Measurements from ENCODE around the gene CA4. TPM values are rescaled to one million over a fixed set of nuclear protein-coding genes. Genes with fewer than 3 reads are reported as not detected.

The CA4 gene
- total and polyA plus RNA-seq, 9 of the 15 experiments (the other 6 are each of a cell fraction or from before 2014, with no cell fraction given) = 0.13 TPM; not detected in 7

DNA sequence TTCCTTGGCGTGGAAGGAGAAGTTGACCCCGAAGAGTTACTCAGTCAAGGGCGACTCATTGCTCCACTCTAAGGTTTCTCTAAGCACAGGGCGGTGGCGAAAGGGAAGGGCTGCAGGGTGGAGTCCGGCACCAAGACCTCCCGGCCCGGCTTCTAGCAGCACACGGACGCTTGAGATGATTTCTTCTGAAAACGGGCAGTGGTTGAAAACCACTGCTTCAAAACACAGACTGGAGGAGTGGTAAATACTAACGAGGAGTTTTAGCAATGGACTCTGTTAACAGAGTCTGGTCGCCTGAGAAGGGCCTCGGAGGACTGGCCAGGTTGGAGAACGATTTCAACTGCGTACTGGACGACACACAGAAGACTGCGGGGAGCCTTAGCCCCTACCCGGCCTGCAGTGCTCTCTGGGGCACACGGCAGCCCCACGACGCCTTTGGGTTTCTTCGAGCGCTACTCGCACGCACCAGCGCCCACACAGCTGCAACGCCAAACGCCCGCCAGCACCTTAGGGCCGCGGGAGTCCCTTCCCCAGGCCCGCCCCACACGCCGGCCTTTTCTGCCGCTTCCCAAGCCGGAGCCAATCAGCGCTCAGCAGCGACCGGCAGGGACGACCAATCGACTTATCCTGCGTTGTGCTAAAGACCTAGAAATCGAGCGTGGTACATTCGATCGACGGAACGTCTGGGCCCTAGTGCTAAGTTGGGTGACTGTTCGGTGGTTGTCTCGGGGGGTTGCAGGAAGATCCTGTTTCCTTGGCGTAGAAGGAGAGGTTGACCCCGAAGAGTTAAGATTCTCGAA, 14.4 kb upstream of the CA4 start (continued):
- peak; percentile 56; the same call in 1 of the 2 replicates for TF ChIP-seq MTA3 (IDR thresholded peaks at IDR 0.05; ENCODE audit: borderline replicate concordance)
- TF ChIP-seq XRCC3 (IDR thresholded peaks at IDR 0.05) = no peak
- no peak for TF ChIP-seq RFX7 (CRISPR knock-in tag; IDR thresholded peaks at IDR 0.05)
- TF ChIP-seq KAT7 (CRISPR knock-in tag; IDR thresholded peaks at IDR 0.05; ENCODE audit: borderline replicate concordance) = no peak
- TF ChIP-seq, protein P1, sequence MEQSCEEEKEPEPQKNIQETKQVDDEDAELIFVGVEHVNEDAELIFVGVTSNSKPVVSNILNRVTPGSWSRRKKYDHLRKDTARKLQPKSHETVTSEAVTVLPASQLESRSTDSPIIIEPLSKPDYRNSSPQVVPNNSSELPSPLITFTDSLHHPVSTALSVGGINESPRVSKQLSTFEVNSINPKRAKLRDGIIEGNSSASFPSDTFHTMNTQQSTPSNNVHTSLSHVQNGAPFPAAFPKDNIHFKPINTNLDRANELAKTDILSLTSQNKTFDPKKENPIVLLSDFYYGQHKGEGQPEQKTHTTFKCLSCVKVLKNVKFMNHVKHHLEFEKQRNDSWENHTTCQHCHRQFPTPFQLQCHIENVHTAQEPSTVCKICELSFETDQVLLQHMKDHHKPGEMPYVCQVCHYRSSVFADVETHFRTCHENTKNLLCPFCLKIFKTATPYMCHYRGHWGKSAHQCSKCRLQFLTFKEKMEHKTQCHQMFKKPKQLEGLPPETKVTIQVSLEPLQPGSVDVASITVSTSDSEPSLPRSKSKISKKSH (CRISPR knock-in tag; IDR thresholded peaks at IDR 0.05) = no peak
- no peak for TF ChIP-seq SMARCB1 (IDR thresholded peaks at IDR 0.05; ENCODE audit: insufficient read length, low read depth)
- no peak for TF ChIP-seq MTF1 (CRISPR knock-in tag; IDR thresholded peaks at IDR 0.05; ENCODE audit: borderline replicate concordance)
- TF ChIP-seq FOXK1 (CRISPR knock-in tag; IDR thresholded peaks at IDR 0.05; ENCODE audit: borderline replicate concordance) = peak; percentile 66; the same call in 1 of the 2 replicates
- TF ChIP-seq, protein P2, sequence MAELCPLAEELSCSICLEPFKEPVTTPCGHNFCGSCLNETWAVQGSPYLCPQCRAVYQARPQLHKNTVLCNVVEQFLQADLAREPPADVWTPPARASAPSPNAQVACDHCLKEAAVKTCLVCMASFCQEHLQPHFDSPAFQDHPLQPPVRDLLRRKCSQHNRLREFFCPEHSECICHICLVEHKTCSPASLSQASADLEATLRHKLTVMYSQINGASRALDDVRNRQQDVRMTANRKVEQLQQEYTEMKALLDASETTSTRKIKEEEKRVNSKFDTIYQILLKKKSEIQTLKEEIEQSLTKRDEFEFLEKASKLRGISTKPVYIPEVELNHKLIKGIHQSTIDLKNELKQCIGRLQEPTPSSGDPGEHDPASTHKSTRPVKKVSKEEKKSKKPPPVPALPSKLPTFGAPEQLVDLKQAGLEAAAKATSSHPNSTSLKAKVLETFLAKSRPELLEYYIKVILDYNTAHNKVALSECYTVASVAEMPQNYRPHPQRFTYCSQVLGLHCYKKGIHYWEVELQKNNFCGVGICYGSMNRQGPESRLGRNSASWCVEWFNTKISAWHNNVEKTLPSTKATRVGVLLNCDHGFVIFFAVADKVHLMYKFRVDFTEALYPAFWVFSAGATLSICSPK (IDR thresholded peaks at IDR 0.05; ENCODE audit: borderline replicate concordance) = no peak
- TF ChIP-seq CEBPG (CRISPR knock-in tag; IDR thresholded peaks at IDR 0.05) = no peak
- no peak for TF ChIP-seq CEBPG (tag; conservative IDR thresholded peaks at IDR 0.05 in 1 of 2, IDR thresholded peaks at IDR 0.05 in 1 of 2)
- no peak for TF ChIP-seq HDGF (IDR thresholded peaks at IDR 0.05)
- peak; percentile 24; the same call in 1 of the 2 replicates for TF ChIP-seq NFE2 (IDR thresholded peaks at IDR 0.05; ENCODE audit: low read depth)
- TF ChIP-seq RBM25 (IDR thresholded peaks at IDR 0.05; ENCODE audit: low read depth, low read length, severe bottlenecking) = peak; percentile 28
- no peak for TF ChIP-seq HEY1 (CRISPR knock-in tag; IDR thresholded peaks at IDR 0.05; ENCODE audit: borderline replicate concordance)
- TF ChIP-seq, protein P3, sequence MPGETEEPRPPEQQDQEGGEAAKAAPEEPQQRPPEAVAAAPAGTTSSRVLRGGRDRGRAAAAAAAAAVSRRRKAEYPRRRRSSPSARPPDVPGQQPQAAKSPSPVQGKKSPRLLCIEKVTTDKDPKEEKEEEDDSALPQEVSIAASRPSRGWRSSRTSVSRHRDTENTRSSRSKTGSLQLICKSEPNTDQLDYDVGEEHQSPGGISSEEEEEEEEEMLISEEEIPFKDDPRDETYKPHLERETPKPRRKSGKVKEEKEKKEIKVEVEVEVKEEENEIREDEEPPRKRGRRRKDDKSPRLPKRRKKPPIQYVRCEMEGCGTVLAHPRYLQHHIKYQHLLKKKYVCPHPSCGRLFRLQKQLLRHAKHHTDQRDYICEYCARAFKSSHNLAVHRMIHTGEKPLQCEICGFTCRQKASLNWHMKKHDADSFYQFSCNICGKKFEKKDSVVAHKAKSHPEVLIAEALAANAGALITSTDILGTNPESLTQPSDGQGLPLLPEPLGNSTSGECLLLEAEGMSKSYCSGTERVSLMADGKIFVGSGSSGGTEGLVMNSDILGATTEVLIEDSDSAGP (CRISPR knock-in tag; IDR thresholded peaks at IDR 0.05) = peak; percentile 45; the same call in 1 of the 2 replicates
- TF ChIP-seq, protein P4, sequence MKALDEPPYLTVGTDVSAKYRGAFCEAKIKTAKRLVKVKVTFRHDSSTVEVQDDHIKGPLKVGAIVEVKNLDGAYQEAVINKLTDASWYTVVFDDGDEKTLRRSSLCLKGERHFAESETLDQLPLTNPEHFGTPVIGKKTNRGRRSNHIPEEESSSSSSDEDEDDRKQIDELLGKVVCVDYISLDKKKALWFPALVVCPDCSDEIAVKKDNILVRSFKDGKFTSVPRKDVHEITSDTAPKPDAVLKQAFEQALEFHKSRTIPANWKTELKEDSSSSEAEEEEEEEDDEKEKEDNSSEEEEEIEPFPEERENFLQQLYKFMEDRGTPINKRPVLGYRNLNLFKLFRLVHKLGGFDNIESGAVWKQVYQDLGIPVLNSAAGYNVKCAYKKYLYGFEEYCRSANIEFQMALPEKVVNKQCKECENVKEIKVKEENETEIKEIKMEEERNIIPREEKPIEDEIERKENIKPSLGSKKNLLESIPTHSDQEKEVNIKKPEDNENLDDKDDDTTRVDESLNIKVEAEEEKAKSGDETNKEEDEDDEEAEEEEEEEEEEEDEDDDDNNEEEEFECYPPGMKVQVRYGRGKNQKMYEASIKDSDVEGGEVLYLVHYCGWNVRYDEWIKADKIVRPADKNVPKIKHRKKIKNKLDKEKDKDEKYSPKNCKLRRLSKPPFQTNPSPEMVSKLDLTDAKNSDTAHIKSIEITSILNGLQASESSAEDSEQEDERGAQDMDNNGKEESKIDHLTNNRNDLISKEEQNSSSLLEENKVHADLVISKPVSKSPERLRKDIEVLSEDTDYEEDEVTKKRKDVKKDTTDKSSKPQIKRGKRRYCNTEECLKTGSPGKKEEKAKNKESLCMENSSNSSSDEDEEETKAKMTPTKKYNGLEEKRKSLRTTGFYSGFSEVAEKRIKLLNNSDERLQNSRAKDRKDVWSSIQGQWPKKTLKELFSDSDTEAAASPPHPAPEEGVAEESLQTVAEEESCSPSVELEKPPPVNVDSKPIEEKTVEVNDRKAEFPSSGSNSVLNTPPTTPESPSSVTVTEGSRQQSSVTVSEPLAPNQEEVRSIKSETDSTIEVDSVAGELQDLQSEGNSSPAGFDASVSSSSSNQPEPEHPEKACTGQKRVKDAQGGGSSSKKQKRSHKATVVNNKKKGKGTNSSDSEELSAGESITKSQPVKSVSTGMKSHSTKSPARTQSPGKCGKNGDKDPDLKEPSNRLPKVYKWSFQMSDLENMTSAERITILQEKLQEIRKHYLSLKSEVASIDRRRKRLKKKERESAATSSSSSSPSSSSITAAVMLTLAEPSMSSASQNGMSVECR (CRISPR knock-in tag; IDR thresholded peaks at IDR 0.05) = peak; percentile 93
- no peak for TF ChIP-seq IRF2 (CRISPR knock-in tag; IDR thresholded peaks at IDR 0.05)
